Measurements from ENCODE around the gene PIEZO1. TPM values are rescaled to one million over a fixed set of nuclear protein-coding genes. Genes with fewer than 3 reads are reported as not detected.
A peak's percentile ranks its signal among the peaks of the same experiment; 100 is the strongest.

PIEZO1 gene
- total and polyA plus RNA-seq, 11 donors, result 14.2 to 59.7 (median 31.2) TPM

DNA sequence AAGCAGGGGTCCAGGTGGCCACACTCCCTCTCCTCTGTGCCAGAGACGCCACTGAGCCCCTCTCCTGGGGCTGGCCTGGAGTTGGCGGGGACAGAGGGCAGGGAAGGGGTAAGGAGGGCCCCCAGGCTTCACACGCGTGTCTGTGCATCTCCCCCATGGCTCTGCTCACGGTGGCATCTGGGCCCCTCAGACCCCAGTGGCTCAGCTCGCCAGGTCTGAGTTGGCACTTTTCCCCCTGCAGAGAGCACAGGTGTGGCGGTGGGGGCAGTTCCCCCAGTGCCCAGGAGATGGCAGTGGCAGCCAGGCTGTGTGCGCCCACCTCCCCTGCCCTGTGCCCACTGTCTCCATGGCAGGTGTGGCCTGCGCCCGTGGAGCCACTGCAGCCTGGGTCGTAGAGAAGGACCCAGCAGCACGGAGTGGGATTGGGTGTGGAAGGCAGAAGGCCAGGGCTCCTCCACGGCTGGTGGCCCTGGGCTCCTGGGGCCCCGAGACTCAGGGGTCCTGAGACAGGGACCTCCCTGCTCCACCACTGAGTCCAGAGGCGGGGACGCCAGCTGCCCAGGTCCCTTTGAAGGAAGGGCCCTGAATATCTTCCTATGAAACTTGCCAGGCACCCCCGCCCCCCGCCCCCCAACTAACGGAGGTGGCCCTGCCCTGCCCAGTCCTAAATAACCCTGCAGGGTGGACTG is 31.0 kb upstream of the PIEZO1 start:
- Histone ChIP-seq H3K27me3 (no peaks in the 10 kb centered on the region), H3K4me3 (no peak overlapping the region), H3K36me3 (peaks cover 0 to 7% (median 0%) of the 10 kb centered on the region in 9 donors), H3K9me3 (no peaks in the 10 kb centered on the region), H3K27ac (no peak overlapping the region), H3K4me1 (peaks cover 0 to 22% (median 11%) of the 10 kb centered on the region in 12 donors)
- no peak for TF ChIP-seq POLR2A (IDR thresholded peaks at IDR 0.05)
- TF ChIP-seq, protein P1, sequence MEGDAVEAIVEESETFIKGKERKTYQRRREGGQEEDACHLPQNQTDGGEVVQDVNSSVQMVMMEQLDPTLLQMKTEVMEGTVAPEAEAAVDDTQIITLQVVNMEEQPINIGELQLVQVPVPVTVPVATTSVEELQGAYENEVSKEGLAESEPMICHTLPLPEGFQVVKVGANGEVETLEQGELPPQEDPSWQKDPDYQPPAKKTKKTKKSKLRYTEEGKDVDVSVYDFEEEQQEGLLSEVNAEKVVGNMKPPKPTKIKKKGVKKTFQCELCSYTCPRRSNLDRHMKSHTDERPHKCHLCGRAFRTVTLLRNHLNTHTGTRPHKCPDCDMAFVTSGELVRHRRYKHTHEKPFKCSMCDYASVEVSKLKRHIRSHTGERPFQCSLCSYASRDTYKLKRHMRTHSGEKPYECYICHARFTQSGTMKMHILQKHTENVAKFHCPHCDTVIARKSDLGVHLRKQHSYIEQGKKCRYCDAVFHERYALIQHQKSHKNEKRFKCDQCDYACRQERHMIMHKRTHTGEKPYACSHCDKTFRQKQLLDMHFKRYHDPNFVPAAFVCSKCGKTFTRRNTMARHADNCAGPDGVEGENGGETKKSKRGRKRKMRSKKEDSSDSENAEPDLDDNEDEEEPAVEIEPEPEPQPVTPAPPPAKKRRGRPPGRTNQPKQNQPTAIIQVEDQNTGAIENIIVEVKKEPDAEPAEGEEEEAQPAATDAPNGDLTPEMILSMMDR (IDR thresholded peaks at IDR 0.05), result peak; percentile 53 to 72 (median 62)
- WGBS, 4 donors, result 51 to 70% (median 63%) methylated on average over 6 to 19 of the region's 19 CpGs
- DNase-seq (no peak), ATAC-seq (no peak)
- intact Hi-C loops (cut with DNase I), result loop anchor here in 8 of 10 donors (5.0 to 10.0 kb wide), 8 partner anchors 49 to 399 kb away; partner anchors contain the start of genes ACSF3 (in 3 of the 8), PABPN1L (in 1 of the 8) and ZNF778 (in 1 of the 8)

GRCh38 chr16:88815227-88815626 is 30.2 kb upstream of the PIEZO1 start:
- WGBS, 4 donors, result 87 to 92% (median 89%) methylated on average over 7 to 10 of the region's 10 CpGs
- ATAC-seq (no peak), DNase-seq (no peak)
- H3K9me3 ChIP-seq, result no peaks in the 10 kb centered on the region
- H3K27ac ChIP-seq, result no peak overlapping the region
- H3K4me1 ChIP-seq, result peaks cover 0 to 30% (median 19%) of the 10 kb centered on the region in 12 donors
- no peak overlapping the region for H3K4me3 ChIP-seq
- intact Hi-C loops (cut with DNase I), result loop anchor here in 8 of 10 donors (5.0 to 10.0 kb wide), 8 partner anchors 50 to 400 kb away; partner anchors contain the start of genes ACSF3 (in 3 of the 8), PABPN1L (in 1 of the 8) and ZNF778 (in 1 of the 8)
- no peaks in the 10 kb centered on the region for H3K36me3 ChIP-seq
- no peak for TF ChIP-seq POLR2A (IDR thresholded peaks at IDR 0.05)
- TF ChIP-seq, protein P1 (IDR thresholded peaks at IDR 0.05), result no peak
- H3K27me3 ChIP-seq, result no peaks in the 10 kb centered on the region

GRCh38 chr16:88814144-88814502 is 29.1 kb upstream of the PIEZO1 start:
- Histone ChIP-seq H3K4me3 (no peak overlapping the region), H3K9me3 (no peaks in the 10 kb centered on the region), H3K27me3 (no peaks in the 10 kb centered on the region), H3K36me3 (peaks cover 0 to 10% (median 0%) of the 10 kb centered on the region in 9 donors), H3K27ac (no peak overlapping the region), H3K4me1 (peaks cover 0 to 41% (median 24%) of the 10 kb centered on the region in 12 donors)
- no peak for ATAC-seq
- TF ChIP-seq, protein P1 (IDR thresholded peaks at IDR 0.05), result no peak
- 84 to 95% (median 90%) methylated on average over 13 of the region's 13 CpGs for WGBS, 4 donors
- DNase-seq, result no peak
- intact Hi-C loops (cut with DNase I), result loop anchor here in 8 of 10 donors (5.0 to 10.0 kb wide), 10 partner anchors 43 to 401 kb away; partner anchors contain the start of genes ACSF3 (in 3 of the 8), GALNS (in 1 of the 8), PABPN1L (in 1 of the 8) and TRAPPC2L (in 1 of the 8)

Data from heart left ventricle (tissue), 16 donors.